GM21529 (cell line): ENCODE measurements around the gene C9.
"Not testable (repeated sequence)": the region's sequence is repeated elsewhere in the genome, so short reads cannot be mapped to it uniquely, and the experiment has no call there.

ENCODE experiments used
- ATAC-seq: cut with Tn5 transposase; IDR thresholded peaks from one replicate; pipeline ENCODE4 v1.9.1; 2021; ENCODE audit not compliant: unreplicated experiment

The C9 gene

DNA sequence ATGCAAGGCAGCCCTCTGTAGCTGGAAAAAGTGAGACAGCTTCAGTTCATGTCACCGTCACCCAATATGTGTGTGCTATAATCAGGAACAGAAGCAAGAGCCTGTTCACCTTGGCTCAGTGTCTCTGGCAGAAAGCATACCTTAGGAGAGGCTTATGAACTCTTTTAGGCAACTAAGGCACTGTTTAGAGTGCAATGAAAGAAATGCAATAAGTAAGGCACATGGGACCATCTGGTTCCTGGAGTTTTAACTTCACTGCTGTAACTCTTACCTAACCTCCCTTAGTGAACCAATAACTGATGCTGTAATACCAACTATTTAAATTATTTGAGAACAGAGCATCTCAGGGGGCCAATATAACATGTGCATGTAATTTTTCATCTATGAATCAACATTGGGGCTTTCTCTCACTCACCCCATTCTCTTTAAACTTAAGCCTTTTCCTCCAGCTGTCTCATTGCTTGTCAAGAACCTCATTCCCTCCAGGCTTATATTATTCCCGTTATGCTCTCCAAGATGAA lies 32.4 kb downstream of the C9 start:
- ATAC-seq = no peak

DNA sequence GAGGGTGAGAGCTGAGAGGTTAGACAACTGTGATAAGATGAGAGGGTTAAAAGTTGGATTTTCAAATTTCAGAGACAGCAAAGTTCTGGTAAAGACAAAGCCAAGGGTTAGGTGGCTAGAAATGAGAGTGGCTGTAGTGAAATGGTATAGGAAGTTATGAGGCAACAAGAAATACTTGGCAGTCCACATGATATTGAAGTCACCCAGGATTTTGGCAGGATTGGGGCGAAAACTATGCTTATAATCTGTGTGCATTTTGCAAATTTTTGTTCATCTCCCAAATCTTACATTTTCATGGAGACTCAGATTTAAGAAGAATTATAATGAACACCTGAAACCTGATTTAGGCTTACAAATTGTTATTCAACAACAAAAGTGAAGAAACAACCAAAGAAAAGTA lies 35.6 kb downstream of the C9 start:
- no peak for ATAC-seq

DNA sequence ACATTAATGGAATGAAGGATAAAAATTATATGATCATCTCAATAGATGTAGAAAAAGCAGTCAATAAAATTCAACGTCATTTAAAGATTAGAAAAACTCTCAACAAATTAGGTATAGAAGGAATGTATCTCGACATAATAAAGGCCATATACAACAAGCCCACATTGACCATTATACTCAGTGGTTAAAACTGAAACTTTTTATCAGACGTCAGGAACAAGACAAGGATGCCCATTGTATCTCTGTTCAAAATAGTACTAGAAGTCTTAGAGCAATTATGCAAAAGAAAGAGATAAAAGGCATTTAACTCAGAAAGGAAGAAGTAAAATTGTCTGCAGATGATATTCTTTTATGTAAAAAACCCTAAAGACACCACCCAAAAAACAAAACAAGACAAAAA lies 40.8 kb downstream of the C9 start:
- no peak for ATAC-seq

DNA sequence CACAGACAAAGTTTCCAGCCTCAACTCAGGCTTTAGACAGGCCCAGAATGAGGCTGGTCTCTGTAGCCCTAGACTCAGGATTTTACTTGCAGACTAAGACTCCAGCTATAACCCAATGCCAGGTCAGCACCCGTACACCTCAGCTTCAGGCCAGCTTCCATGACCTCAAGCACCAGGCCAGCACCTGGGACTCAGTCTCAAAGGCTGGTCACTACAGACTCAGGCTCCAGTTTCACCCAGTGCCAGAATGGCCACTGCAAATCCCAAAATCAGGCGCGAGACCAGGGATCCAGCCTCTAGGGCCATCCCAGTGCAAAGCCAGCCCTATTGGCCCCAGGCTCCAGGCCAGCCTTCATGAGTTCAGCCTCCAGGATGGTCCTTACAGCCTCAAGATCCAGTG lies 44.9 kb downstream of the C9 start:
- no peak for ATAC-seq

DNA sequence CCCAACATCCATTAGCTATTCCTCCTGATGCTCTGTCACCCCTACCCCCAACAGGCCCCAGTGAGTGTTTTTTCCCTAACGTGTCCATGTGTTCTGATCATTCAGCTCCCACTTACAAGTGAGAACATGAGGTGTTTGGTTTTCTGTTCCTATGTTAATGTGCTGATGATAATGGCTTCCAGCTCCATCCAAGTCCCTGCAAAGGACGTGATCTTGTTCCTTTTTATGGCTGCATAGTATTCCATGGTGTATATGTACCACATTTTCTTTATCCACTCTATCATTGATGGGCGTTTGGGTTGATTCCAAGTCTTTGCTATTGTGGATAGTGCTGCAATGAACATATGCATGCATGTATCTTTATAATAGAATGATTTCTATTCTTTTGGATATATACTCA lies 47.8 kb downstream of the C9 start:
- ATAC-seq = not testable (repeated sequence)

DNA sequence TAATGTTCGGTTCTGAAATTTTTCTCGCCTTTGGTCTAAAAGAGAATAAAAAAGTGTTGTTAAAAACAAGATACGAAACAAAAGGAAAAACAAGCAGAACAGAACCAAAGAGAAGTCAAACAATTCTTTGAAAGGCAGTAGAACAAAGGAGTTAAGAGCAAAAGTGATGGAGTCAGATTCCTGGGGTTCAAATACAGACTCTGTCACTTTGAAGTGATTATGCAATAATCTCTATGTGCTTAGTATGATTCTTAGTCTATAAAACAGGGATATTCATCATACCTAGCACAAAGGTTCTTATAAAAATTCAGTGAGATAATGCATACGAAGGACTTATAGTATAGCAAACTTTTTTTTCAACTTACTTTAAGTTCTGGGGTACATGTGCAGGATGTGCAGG lies 48.3 kb downstream of the C9 start:
- ATAC-seq = no peak

DNA sequence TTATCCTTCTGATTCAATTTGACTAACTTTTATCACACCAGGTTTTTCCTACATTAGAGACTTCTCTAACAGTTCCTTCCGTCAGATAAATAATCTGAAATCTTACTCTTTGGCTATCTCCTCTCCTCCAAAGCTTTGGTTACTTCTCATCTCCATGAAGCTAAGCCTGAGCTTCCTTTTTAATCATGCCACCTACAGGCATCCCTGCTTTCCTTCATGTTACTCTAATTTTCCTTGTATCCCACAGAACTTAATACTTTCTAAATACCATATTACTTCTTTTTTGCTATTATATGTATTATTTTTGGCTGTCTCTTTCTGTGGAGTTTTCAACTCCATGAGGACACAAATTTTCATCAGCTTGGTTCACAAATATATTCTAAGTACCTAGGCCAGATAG lies 49.7 kb downstream of the C9 start:
- no peak for ATAC-seq

DNA sequence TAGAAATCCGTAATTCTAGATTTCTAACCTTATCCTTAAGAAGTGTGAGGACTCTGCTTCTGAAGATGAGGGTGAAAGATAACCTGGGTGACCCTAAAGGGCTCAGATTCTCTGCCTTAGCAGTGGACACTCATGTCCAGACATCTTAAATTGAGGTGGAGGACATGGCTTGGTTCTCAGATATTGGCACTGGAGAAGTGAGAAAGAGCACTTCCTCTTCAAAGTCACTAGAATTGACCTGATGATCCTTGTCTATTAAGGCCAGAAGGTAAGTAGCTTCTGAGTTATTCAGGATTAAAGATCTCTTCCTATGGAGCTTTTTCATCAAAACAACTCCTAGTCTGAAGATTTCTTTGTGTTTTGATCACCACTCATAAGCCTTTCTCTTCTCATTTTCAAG lies 54.8 kb downstream of the C9 start:
- no peak for ATAC-seq

DNA sequence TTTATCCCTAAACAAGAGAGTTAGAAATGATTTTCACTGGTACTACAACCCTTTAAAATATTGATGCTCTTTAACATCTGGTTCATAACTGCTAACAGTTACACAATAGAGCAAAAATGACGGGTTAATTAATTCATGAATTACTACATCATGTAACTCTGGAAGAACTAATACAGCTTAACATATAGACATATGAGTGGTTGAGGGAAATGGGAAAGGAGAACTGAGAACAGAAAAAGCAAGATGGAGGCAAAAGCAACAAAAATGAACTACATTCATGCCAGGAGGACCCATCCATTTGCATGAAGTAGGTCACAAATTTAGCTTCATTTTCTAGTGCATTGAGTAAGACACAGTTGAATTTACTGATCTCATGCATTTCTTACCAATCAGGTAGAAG lies 61.8 kb downstream of the C9 start:
- ATAC-seq = no peak

DNA sequence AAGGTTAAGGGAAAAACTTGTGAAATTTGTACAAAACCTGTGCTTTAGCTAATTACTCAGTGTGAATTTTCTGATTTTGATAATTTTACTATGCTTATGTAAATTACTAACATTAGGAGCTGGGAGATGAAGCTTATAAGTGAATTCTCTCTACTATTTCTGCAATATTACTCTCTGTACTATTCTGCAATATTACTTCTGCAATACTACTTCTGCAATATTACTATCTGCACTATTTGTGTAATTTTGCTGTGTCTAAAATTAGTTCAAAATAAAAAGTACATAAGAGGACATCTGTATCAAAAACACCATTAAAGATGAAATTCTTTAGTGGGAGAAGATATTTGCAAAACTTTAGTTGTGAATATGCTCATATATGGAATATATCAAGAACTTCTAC lies 62.9 kb downstream of the C9 start:
- no peak for ATAC-seq

DNA sequence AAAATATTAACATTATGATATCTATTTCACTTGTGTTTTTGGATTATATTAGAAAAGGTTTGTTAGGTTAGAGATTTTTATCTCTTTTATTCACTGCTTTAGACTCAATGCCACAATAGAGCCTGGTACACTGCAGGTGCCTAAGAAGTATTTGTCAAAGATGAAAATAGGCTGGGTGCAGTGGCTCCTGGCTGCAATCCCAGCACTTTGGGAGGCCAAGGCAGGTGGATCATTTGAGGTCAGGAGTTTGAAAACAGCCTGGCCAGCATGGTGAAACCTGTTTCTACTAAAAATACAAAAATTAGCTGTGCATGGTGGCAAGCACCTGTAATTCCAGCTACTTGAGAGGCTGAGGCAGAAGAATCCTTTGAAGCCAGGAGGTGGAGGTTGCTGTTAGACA lies 64.3 kb downstream of the C9 start:
- no peak for ATAC-seq

DNA sequence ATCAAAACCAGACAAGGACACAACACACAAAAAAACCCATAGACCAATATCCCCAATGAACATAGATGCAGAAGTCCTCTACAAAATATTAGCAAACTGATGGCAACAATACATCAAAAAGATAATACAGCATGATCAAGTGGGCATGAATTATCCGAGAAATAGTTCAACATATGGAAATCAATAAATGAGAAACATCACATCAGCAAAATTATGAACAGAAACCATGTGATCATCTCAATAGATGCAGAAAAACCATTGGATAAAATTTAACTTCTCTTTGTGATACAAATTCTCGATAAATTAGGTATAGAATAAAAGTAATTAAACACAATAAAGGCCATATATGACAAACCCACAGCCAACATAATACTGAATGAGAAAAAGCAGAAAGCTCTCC lies 69.6 kb downstream of the C9 start:
- ATAC-seq = no peak

DNA sequence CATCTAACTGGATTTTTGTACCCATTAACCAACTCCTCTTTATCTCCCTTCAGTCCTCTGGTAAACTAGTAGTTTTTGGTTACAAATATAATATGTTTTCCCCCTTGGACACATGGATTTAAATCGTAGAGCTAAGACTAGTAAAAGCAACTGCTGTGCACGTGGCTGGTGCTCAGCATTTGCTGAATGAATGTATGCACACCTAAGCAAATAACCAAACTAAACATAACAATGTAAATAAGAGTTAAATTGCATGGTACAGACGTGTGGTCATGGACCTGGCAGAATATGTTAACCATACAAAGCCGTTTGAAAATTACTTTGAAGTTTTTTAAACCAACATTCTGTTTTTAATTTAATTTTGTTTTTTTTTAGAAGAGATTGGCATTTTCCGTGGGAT lies 79.7 kb downstream of the C9 start:
- no peak for ATAC-seq

DNA sequence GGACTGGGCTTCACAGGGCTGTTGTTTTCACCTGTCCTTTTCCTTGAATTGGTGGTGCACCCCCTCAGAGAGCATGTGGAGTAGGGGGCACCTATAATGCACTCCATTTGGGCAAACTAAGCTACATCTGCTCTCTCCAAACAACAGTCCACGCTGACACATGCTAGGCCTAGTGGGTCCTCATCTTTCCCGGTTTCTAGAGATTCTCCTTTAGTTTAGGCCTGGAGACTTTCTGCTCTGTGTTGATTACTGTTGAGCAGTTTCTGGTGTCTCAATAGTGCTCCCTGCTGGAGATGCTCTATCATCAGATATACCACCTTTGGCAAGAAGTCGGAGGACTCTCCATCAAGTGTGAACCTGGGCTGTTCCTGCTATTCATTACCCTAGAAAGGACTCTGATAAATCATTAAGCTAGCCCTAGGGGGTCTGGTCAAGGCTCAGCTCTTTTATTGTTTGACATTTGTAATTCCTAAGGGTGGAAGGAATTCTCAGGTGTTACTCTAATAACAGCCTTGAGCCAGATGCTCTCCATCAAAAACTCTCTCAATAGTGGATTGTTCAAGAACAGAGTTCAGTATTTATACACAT lies 81.0 kb downstream of the C9 start:
- peak; percentile 91 for ATAC-seq

DNA sequence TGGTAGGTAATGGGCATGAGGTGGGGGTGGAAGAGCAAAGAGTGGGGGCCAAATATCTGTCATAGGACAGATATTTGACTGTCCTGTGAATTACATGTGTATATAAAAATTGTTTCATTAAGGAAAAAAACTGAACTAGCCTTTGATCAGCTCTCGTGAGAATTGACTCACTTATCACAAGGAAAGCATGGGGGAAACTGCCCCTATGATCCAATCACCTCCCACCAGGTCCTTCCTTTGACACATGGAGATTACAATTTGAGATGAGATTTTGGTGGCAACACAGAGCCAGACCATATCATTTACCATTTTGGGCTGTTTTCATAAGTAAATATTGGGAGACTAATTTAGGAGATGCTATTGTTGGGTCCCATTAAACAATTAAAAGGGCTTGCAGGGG lies 81.7 kb downstream of the C9 start:
- no peak for ATAC-seq

DNA sequence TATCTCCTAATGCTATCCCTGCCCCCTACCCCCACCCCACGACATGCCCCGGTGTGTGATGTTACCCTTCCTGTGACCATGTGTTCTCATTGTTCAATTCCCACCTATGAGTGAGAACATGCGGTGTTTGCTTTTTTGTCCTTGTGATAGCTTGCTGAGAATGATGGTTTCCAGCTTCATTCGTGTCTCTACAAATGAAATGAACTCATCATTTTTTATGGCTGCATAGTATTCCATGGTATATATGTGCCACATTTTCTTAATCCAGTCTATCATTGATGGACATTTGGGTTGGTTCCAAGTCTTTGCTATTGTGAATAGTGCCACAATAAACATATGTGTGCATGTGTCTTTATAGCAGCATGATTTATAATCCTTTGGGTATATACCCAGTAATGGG lies 88.4 kb downstream of the C9 start:
- ATAC-seq = not testable (repeated sequence)

DNA sequence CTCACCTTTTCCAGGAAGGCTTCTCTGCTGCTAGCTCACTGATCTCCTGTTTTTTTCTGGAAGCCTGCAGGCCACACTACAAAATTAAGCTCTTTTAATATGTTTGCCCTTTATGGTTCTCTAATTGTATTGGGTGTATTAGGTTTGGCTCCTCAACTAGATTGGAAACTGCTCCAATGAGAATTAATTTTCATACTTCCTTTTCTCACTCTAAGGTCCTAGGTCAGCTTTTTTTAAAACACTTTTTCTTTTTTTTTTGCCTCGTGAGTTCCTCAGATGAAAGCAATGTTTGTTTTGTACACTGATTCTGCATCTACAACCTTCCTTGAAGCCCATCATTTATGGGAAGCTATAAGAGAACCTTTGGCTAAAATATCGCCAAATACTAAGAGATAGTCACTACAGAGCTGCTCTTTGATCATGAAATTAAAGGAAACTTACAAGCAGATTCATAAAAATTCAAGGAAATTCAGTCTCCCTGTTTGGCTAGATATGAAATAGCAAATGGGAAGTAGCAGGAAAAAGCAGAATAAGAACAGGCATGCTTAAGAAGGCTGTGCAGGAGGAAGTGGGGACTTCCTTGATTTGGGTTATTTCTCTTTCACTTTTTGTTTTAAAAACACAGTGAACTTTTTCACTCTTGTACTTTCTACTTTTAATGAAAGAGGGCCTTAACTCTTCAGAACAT lies 89.8 kb downstream of the C9 start:
- ATAC-seq = peak; percentile 94

DNA sequence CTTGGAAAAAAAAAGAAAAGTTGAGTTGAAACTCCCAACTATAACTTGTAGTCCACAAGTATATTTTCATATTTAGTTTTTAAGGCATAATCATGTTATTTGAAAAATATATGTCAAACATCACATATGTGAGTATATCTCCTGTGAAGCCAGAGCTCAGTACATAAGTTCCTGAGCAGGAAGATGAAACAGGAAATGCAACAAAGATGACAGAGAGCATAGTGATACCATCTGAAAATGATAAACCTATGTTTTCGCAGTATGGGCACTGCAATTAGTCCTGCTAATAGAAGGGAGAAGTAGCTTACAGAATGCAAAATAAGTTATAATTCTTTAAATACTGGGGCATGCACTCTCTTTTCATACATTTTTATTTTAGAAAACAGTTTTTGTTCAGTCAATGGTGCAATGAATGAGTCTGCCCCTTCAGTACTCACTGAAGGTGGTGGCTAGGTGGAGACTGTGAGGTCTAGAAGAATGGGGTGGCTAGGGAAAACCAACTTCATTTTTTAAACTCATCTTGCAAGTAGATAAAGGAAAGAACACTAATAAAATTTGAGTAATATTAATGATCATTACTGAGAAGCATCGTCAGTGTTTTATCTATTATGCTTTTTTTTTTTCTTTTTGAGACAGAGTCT lies 90.9 kb downstream of the C9 start:
- ATAC-seq = no peak

DNA sequence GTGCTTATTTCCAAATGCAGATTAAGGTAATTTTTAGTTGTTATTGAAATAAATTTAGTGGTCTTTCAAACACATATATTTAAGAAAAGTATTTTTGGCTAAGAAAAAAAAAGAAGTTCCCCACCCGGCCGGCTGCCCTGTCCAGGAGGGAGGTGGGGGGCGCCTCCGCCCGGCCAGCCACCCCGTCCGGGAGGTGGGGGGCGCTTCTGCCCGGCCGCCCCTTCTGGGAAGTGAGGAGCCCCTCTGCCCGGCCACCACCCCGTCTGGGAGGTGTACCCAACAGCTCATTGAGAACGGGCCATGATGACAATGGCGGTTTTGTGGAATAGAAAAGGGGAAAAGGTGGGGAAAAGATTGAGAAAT lies 91.4 kb downstream of the C9 start:
- not testable (repeated sequence) for ATAC-seq

DNA sequence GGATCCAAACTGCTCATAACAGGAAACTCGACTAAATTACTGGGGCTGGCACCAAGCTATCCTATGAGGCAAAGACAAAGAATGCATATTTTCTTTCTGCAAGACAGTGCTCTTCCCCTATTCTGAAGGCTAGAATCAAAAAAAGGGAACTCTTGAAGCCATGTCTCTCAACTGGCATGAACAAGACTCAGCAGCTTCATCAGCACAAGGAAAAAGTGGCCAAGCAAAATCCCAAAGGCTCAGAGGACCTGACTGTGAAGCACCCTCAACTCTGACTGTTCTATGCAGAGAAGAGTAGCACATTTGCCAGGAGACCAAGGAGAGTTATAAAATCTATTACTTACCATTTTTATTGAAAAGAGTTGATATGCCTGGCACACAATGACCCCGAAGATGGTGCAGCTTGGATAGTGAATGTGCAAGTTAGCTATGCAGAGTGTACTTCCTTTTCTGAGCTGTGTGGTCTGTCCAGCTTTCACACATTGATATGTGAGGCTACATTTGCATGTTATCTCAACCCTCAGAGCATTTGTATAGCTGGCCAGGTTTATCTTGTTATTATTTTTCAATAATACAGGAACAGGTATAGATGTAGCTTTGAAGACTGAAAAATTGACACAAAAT lies 94.0 kb downstream of the C9 start:
- no peak for ATAC-seq

DNA sequence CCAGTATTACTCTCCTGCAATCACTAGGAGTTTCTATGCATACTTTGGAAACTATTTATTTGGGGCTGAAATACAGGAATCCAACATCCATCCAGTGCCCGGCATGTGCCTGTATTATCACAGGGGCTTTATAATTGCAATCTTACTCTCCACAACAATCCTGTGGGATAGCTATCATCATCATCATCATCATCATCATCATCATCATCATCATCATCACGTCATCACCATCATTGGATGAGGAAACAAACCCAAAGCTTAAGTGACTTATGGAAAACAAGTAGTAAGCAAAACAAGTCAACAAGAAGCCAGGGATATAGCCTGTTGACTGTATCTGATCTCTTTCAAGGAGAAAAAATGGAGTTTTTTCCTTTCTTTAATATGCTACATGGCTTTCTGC lies 97.1 kb downstream of the C9 start:
- ATAC-seq = no peak

DNA sequence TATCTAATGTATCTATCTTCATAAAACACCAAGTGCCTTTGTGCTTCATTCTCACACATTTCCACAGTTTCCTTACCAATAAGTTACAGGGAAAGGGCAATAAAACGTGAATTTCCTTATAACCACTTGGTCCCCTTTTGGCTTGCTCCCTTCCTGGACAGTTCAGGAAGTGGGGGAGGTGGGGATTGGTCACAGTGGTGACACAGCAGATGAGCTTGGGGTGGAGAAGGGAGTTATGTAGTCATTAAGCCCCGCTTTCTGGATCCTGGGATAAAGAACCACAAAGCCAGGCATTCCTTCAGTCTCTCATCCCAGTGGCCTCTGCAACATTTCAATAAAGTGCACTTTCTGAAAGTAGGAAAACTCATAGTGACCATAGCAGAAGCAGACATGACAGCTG lies 97.9 kb downstream of the C9 start:
- ATAC-seq = no peak
